HG03558 (cell line): ENCODE measurements around the gene SEPTIN5.
"Not testable (repeated sequence)": the region's sequence is repeated elsewhere in the genome, so short reads cannot be mapped to it uniquely, and the experiment has no call there.

Experiments
- ATAC-seq: cut with Tn5 transposase; IDR thresholded peaks from one replicate; pipeline ENCODE4 v1.9.1; 2021; ENCODE audit warnings: moderate number of reproducible peaks; ENCODE audit not compliant: unreplicated experiment; ENCODE audit errors: extremely low read depth

SEPTIN5 gene

DNA sequence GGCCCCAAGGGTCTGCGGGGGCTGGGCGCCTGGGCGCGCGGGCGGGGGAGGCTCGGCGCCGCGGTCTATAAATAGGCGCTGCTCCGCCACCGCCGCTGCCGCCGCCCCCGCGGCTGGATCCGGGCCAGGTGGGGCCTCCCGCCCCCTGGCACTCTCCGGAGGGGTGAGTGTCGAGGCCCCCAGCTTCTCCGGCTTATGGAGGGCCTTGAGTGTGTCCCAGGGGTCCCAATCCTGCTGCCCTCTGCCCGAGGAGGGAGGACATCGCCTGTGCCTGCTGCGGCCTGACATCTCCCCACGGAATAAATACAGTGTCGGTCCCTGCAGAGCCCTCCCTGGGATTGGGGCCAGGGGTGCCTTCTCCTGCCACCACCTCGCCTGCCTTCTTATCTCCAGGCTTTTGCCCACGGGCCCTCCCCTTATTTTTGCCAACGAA is 4.8 kb downstream of the SEPTIN5 start:
- ATAC-seq = no peak

DNA sequence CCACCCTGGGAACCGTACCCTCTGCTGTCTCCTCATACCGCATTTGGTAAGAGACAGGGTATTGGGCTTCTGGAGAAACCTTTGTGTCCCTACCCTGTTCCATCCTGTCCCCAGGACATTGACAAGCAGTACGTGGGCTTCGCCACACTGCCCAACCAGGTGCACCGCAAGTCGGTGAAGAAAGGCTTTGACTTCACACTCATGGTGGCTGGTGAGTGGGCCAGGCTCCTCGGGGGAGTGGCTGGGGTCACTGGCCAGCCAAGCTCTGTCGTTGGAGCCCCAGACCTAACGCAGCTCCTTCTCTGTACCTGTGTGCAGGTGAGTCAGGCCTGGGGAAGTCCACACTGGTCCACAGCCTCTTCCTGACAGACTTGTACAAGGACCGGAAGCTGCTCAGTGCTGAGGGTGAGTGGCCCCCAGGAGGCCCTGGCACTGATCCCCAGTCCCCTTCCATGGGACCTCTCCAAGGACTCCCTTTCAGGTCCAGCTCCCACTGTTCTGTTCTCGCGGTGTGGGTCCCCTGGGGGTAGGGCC is 5.3 kb downstream of the SEPTIN5 start:
- no peak for ATAC-seq

DNA sequence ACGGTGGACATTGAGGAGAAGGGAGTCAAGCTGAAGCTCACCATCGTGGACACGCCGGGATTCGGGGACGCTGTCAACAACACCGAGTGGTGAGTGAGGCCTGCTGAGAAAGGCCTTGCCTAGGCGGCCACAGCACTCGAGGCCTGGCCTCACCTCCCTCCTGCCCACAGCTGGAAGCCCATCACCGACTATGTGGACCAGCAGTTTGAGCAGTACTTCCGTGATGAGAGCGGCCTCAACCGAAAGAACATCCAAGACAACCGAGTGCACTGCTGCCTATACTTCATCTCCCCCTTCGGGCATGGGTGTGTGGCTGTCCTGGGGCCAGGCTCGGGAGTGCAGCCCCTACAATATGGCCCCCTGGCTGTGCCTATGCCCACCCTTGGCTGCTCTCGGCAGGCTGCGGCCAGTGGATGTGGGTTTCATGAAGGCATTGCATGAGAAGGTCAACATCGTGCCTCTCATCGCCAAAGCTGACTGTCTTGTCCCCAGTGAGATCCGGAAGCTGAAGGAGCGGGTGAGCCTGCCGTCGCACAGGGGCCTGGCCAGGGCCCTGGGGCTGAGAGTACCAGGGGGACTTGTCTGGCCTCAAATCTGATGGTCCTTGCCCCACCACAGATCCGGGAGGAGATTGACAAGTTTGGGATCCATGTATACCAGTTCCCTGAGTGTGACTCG is 6.0 kb downstream of the SEPTIN5 start:
- no peak for ATAC-seq

DNA sequence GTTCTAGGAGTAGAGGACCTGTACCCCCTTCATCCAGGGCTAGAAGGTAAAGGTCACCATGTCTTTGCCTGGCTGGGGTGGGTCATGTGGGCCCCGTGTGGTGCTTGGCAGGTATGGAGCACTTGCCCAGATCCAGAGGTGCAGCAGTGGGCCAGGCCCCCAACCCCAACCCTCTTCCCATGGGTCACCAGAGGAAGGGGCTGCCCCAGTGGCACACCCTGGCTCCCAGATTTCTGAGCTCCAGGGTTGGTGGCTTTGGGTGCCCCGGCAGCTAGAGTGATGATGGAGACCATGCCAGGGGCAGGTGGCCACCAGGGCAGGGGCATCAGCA is 6.7 kb downstream of the SEPTIN5 start:
- no peak for ATAC-seq

DNA sequence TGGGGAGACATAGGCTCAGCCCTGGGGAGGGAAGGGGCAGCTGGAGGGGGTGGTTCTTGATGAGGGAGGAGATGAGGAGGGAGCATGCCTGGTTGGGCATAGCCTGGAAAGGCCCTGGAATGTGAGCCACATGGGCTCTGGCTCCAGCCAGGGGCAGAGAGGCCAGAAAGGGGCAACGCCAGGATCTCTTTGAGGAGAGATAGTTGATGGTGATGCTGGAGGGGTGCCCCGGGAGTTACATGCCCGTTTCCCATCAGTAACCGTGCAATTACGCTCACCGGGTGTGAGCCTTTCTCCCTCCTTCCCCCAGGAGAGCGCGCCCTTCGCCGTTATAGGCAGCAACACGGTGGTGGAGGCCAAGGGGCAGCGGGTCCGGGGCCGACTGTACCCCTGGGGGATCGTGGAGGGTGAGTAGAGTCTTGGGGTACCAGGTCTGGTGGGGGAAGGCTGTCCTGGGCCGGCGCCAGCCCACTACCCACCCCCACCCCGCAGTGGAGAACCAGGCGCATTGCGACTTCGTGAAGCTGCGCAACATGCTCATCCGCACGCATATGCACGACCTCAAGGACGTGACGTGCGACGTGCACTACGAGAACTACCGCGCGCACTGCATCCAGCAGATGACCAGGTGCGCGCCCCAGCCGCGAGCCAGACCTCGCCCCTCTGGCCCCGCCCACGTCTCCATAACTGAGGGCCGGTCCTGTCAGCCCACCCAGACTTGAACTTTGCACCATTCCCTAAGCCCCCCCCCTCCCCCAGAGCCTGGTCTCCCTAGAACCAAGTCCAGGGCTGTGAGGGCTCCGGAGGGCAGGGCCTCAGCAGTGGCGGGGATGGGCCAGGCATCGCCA is 7.3 kb downstream of the SEPTIN5 start:
- ATAC-seq = no peak

DNA sequence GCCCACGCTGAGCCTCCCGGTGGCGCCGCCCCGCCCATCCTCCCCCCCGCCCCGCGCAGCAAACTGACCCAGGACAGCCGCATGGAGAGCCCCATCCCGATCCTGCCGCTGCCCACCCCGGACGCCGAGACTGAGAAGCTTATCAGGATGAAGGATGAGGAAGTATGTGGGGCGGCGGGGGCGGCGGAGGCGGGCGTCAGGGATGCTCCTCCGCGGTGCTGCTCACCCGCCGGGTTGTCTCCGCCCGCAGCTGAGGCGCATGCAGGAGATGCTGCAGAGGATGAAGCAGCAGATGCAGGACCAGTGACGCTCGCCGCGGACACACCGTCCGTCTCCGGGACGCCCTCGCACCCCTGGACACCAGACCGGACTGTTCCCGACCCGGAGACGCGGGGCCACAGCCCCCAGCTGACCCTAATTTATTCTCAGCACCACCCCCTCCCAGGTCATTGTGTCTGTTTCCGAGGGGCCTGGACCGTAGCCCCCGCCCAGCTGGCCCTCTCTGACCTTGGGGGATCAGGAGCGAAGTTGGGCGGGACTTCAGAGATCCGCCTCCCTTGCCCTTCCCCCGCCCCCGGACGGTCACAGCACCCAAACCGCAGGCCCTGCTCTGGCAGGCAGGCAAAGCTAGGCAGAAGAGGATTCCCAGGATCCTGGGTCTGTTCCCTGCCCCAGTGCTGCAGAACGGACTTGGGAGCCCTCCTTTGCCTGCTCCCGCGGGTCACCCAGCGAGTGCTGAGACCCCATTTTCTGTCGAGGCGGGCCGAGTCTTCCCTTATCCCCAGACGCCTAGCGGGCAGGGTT is 8.1 kb downstream of the SEPTIN5 start:
- ATAC-seq = no peak

DNA sequence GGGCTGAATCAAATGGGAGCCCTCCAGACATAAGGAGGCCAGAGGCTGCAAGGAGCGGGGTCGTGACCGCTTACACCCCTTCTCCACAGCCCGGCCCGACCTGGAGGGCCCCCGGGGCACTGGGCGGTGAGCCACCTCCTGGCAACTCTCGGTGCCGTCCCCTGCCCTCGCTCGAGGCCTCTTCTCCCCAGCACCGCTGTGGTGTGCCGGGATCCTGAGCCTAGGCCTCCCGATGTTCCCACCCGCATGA is 8.6 kb downstream of the SEPTIN5 start:
- ATAC-seq = no peak

DNA sequence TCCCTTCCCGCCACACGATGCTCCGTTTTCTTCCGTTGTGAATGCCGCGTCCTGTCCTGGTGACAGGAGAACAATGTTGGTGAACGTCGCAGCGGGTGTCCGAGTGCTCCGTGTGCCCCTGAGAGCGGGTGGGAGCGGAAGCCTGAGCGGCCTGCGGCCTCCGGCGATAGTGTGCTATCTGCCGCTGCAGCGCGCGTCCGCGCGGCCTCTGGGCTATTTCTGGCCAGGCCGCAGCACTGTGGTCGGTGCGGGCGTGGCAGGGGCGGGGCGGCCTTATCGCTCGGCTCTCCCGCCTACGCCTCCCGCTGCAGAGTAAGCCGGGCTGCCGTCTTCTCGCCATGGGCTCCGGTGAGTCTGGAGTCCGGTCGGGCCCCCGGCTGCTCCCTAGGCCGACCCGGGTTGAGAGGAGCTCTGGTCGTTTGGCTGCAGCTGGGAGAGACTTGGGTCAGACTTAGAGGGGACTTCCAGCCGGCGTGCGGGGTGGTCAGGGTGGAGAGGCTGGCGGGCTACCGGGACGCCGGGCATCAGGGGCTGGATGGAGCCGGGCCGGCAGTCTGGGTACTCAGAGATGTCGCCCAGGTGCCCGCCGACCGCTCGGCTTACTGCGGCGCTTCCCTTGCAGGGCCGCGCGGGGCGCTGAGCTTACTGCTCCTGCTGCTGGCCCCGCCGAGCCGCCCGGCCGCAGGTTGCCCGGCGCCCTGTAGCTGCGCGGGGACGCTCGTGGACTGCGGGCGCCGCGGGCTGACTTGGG is 9.1 kb downstream of the SEPTIN5 start, which contains the start of gene GP1BB:
Gene GP1BB, plus strand, starts transcription at position 308 of the 751 bp plus-strand sequence. Its CDS starts 31 bp downstream, at position 339.
- ATAC-seq = no peak

DNA sequence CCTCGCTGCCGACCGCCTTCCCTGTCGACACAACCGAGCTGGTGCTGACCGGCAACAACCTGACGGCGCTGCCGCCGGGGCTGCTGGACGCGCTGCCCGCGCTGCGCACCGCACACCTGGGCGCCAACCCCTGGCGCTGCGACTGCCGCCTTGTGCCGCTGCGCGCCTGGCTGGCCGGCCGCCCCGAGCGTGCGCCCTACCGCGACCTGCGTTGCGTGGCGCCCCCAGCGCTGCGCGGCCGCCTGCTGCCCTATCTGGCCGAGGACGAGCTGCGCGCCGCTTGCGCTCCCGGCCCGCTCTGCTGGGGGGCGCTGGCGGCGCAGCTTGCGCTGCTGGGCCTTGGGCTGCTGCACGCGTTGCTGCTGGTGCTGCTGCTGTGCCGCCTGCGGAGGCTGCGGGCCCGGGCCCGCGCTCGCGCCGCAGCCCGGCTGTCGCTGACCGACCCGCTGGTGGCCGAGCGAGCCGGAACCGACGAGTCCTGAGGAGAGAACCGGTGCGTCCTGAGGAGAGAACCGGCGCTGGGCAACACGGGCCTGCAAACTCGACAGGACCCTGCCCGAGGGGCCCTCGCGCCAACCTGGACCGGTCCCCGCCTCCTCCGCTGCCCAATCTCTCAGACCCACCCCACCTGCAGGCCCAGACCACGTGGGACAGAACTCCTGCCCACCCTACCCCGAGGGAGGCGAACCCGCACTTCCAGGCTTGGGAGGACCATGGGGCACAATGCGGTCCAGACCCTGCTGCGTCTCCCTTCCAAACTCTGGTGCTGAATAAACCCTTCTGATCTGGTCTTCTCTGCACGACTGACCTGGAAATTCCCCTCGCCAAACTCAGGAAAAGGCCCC is 9.9 kb downstream of the SEPTIN5 start:
- no peak for ATAC-seq

DNA sequence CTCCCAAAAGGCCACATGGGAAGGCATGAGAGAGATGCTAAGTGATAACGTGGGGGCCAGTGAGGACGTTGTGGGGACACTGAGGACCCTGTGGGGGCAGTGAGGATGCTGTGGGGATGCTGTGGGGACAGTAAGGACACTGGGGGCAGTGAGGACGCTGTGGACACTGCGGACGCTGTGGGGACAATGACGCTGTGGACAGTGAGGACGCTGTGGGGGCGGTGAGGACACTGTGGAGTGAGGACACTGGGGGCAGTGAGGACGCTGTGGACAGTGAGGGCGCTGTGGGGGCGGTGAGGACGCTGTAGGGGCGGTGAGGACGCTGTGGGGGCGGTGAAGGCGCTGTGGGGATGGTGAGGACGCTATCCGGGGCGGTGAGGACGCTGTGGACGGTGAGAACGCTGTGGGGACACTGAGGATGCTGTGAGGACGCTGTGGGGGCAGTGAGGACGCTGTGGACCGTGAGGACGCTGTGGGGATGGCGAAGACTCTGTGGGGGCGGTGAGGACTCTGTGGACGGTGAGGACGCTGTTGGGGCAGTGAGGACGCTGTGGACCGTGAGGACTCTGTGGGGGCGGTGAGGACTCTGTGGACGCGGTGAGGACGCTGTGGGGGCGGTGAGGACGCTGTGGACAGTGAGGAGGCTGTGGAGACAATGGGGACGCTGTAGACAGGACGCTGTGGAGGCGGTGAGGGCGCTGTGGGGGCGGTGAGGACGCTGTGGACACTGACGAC is 10.8 kb downstream of the SEPTIN5 start:
- no peak for ATAC-seq

DNA sequence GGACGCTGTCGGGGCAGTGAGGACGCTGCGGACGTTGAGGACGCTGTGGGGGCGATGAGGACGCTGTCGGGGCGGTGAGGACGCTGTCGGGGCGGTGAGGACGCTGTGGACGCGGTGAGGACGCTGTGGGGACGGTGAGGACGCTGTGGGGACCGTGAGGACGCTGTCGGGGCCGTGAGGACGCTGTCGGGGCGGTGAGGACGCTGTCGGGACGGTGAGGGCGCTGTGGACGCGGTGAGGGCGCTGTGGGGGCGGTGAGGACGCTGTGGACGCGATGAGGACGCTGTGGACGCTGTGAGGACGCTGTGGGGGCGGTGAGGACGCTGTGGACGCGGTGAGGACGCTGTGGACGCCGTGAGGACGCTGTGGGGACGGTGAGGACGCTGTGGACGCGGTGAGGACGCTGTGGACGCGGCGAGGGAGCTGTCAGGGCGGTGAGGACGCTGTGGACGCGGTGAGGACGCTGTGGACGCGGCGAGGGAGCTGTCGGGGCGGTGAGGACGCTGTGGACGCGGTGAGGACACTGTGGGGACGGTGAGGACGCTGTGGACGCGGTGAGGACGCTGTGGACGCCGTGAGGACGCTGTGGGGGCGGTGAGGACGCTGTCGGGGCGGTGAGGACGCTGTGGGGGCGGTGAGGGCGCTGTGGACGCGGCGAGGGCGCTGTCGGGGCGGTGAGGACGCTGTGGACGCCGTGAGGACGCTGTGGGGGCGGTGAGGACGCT is 11.9 kb downstream of the SEPTIN5 start:
- not testable (repeated sequence) for ATAC-seq

DNA sequence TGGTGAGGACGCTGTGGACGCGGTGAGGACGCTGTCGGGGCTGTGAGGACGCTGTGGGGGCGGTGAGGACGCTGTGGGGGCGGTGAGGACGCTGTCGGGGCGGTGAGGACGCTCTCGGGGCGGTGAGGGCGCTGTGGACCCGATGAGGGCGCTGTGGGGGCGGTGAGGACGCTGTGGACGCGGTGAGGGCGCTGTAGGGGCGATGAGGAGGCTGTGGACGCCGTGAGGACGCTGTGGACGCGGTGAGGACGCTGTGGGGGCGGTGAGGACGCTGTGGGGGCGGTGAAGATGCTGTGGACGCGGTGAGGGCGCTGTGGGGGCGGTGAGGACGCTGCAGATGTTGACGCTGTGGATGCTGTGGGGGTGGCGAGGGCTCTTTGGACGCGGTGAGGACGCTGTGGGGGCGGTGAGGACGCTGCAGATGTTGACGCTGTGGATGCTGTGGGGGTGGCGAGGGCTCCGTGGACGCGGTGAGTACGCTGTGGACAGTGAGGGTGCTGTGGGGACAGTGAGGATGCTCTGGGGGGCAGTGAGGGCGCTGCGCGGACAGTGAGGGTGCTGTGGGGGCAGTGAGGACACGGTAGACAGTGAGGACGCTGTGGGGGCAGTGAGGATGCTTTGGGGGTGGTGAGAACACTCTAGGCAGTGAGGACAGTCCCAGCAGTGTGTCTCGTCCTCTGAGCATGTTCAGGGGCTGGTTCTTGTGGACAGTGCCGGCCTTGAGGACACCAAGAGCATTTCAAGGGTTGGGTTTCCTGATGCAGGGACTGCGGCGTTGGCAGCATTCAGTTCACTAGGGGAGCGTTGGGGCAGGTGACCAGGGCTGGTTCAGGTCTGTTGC is 13.2 kb downstream of the SEPTIN5 start:
- no peak for ATAC-seq

DNA sequence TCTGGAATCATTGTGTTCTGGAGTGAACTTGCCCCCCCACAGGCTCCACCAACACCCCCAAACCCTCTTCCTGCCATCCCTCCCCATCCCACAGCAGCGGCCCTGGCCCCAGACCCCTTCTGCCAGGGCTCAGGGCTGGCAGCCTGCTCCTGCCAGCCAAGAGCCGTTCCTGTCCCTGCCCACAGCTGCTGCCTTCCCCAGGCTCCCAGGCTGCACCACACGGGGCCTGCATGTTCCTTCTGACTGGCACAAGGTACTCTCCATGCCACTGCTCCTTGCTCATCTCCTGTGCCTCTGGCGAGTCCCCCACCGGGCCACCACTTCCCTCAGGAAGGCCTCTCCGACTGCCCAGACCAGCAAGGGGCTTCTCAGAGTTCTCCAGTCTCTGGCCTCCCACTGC is 14.0 kb downstream of the SEPTIN5 start:
- ATAC-seq = no peak

DNA sequence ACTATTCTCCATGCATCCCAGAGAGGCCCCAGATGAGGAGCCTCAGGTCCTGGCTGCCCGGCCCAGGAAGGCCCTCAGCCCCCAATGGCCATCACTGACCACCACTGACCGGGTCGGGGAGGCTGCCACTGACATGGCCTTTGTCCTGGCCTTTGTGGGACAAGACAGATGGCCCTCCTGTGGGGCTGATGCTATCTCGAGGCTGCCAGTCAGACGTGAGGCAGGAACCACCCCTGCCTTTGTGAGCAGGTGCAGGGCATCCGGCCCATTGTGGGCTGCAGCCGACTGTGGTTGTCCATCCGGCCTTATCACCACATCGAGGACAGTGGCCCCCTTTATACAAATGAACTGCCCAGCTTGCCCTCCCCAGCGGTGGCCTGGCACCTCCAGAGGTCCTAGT is 14.5 kb downstream of the SEPTIN5 start:
- ATAC-seq = no peak

DNA sequence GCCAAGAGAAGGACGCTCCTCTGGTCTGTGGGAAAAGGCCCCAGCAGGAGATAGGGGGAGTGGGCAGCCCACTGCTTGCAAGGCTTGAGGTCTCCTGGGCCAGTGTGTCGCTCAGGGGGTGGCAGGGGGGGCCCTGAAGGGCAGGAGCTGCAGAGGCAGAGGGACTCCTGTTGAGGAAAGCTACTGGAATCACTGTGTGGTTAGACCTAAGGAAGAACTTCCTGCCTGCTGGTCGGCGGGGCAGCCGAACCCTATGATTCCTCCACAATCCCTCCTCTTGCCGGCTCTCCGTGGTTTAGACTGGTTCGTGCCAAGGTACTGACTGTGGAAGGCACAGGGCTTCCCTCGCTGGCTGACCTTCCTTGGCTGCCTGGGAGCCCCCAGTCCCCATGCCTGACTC is 15.2 kb downstream of the SEPTIN5 start:
- no peak for ATAC-seq

DNA sequence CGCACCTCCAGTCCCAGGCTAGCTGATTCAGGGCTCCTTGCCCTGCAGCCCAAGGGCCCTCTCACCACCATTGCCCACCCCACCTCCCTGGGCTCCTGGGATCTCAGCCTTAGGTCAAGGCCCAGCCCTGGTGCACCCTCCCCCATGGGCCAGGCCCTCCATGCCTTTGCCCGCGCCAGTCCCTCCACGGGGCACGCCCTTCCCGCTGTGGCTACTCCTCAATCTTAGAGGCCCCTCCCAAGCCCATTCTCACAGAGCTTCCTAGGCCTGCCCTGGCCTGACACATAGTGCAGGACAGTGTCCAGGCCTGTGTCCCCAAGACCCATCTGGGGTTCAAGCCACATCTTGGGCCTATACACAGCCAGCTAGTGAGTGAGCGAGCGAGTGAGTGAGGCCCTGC is 15.9 kb downstream of the SEPTIN5 start:
- no peak for ATAC-seq

DNA sequence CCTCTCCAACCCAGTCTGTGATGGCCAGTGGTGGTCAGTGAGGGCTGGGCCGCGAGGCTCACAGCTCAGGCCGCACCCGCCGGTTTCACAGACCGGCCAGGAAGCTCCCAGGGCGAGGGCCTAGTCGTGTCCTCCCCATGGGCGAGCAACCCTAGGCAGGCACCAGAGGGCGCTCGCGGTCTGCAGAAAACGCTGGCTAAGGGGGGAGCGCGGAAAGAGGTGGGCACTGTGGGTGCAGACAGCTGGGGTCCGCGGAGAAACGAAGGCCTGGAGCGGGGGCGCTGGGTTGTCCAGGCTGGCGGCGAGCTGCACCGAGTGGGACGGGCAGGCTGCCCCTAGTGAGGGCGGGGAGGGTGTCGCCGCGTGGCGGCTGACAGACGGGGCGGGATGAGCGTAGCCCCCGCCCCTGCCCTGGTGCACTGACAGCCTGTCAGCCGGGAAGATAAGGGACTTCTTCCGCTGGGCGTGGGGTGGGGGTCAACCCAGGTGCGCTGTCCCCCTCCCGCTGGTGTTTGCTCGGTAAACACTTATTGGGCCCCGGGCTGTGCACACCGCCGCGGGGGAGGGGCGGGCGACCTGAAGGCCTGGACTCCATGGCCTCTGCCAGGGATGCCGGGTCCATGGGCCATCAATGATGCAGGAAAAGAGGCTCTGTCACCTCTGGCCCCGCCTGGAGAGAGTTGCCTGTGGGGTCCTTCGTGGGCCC is 16.5 kb downstream of the SEPTIN5 start:
- no peak for ATAC-seq
